LNCAP (cell line): ENCODE measurements around the gene SCGB1D2.
A peak's percentile ranks its signal among the peaks of the same experiment; 100 is the strongest.

ENCODE experiments used
- CTCF ChIP-seq: fragments of 450-650 bp; IDR thresholded peaks from 2 replicates; pipeline ENCODE4 v1.5.1; 2017; ENCODE audit warnings: mild to moderate bottlenecking

The SCGB1D2 gene

GRCh38 chr11:62242021-62242420, at the start of gene SCGB1D2:
SCGB1D2 (plus strand) TSS chr11:62242239; CDS start chr11:62242308, 69 bp downstream.
- TF ChIP-seq CTCF: peak; percentile 27; the same call in 1 of the 2 replicates

DNA sequence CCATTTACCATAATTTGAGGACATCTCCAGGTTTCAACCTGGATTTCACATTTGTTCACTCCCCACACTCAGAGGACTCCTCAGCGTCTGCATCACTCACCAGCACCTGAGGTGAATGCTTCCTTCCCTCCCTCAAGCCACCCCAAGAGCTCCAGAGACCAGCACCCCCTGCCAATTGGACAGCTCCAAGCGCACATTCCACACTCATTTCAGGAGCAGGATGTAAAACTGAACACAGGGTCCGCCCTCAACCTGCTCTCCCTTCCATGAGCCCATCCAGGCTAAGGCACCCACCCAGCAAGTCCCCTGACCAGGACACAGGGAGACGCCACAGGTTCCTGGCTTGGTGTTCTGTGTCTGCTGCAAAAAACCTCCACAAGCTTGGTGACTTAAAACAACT, 48.1 kb upstream of the SCGB1D2 start:
- TF ChIP-seq CTCF: no peak

DNA sequence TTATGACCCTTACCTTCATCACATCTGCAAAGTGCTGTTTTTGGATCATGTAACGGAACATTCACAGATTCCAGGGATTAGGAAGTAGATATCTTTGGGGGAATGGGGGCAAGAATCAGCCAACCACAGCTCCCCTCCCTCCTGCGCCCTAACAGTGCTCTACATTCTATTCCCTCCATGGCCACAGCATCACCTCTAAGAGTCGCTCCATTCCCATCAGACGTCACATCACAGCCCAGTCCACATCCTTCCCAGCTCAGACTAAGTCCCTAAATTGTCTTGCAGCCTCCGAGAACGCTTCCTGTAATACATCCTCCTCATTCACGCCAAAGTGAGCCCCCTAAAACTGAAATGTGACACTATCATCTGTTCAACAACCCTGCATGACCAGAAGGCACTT, 46.1 kb upstream of the SCGB1D2 start:
- TF ChIP-seq CTCF: no peak

DNA sequence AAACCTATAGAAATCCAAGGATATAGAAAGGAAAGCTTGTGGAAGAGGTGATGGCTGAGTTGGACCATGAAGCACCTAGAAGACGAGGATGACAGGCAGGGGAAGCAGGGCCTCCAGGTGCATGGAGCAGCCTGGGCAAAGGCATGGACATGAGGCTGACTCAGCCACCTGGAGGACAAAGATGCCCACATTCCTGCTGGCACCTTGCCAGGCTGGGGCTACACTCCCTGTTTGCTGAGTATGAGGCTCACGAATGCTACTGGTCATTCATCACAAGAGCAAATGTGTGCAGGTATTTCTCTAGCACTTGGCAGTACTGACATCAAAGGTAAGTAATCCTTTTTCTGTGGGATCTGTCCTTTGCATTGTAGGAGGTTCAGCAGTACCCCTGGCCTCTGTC, 40.7 kb upstream of the SCGB1D2 start:
- TF ChIP-seq CTCF: no peak

GRCh38 chr11:62202910-62203309, 39.1 kb upstream of the SCGB1D2 start:
- no peak for TF ChIP-seq CTCF

- TF ChIP-seq CTCF: no peak
Measured at GRCh38 chr11:62204430-62204829, 37.6 kb upstream of the SCGB1D2 start.

DNA sequence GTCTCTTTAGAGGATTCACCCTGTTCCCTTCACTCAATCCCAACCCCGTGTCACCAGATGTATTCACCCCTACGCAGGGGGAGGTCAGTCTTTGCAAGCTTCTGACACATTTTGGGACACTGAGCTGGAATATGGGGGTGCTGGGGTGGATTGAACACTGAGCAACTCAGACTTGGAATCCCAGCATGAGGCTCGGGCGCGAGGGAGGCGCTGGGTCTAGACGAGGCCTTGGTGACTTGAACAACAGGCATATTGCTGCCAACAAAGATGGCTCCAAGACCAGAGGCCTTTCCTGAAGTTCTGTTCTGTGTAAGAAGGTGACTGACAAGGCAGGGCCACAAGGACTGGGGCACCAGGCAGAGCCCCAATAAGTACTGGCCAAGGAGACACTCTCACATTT, 36.6 kb upstream of the SCGB1D2 start:
- TF ChIP-seq CTCF: no peak

DNA sequence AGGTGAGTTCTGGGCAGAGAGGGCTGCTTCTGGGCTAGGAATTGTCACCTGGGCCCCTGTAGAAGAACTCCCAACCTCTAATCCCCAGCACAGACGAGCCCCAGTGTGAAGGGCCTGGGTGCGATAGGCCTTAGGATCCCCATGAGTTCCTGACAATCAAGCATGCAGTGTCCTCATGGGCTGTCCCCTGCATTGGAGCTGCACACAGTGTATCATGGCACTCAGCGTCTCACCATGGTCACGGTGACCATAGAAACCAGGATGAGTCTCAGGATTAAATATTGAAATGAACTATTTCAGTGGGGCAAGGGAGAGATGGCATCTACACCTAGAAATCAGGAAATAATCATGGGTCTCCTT, 33.3 kb upstream of the SCGB1D2 start:
- TF ChIP-seq CTCF: no peak
